ENCODE measurements around the gene APOC1.

- no peak for TF ChIP-seq POLR2A (IDR thresholded peaks at IDR 0.05)
- TF ChIP-seq CTCF (IDR thresholded peaks at IDR 0.05) = no peak
These were observed 43.7 kb downstream of the APOC1 start for GRCh38 chr19:44958090-44958489.

Measured in uterus (tissue), 2 donors.